ENCODE results near the gene CXCL10.
"Not testable (repeated sequence)": the region's sequence is repeated elsewhere in the genome, so short reads cannot be mapped to it uniquely, and the experiment has no call there.

The CXCL10 gene

DNA sequence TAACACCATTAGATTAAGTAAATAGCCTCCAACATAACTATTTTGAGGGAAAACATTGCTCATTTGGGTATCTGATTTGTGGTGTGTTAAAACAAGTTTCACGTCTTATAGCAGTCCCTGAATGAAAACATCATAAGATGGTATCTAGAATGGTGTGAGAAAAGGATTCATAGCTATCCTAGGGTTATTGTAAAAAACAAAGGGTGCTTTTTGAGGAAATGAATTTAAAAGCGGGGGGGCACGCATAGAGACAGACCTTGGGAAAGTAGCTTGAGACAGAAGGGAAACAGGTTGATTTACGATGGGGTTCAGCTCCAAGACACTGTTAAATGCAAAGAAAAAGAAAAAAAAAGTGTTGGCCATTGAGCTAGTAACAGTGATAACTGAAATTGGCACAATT lies 768 bp upstream of the CXCL10 start:
- DNase-seq = no peak

DNA sequence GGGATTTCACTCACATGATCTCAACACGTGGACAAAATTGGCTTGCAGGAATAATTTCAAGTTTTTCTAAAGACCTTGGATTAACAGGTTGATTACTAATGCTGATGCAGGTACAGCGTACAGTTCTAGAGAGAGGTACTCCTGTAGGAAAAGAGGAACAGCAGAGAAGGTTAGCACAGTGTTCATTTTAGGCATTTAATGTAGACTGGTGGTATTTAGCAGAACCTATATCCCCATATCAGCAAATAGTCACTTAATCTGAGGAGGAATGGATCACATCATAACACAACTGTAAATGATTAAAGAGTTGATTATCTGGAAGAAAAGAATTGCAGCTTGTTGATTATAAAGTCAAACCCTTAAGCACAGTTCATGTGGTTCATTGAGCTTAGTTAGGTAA lies 620 bp downstream of the CXCL10 start:
- DNase-seq = no peak

DNA sequence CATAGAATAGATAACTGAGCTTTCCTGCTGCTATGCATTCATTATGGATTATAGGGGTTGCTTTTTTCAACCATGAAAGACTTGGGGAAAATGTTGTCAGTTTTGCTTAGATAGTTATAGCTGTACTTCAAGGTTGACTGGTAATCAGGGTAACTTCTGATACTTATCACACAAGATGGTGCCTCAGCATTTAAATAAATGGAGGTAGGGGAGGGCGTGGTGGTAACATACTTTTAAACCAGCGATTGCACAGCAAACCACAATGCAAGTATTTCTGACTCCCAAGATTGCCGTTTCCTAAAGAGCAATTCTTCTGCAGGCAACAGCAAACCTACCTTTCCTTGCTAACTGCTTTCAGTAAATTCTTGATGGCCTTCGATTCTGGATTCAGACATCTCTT lies 1.3 kb downstream of the CXCL10 start:
- no peak for DNase-seq

DNA sequence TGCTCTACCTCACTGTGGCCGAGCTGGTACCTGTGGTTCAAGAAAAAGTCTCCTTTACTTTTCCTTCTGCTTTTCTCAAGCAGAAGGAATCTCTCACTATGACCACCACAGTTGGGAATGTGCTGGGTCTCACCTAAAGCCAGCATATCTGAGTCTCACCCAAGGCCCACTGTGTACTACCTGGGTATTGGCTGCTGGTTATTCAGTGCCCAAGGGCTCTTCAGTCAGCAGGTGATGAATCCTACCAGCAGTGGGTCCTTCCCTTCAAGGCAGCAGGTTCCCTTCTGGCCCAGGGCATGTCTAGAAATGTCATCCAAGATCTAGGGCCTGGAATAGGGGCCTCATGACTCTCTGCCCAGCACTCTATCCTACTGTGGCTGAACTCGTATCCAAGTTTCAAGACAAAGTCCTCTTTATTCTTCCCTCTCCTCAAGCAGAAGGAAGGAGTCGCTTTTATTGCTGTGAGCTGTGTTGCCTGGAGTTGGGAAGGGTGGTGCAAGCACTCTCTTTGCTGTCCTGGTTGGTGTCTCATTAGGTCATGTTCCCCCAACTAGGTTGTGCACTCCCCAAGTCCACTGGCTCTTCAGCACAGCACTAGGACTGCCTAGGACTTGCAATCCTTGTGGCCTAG lies 6.1 kb downstream of the CXCL10 start:
- no peak for DNase-seq

DNA sequence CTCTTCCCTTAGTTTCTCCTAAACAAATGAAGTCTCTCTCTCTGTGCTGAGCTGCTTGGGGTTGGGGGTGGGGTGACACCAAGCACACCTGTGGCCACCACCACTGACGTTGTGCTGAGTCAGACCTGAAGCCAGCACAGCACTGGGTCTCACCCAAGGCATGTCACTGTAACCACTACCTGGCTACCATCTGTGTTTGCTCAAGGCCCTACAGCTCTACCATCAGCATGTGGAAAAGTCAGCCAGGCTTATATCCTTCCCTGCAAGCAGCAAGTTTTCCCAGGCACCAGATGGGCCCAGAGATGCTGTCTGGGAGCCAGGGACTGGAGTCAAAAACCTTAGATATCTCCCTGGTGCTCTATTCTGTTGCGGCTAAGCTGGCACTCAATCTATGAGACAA lies 6.9 kb downstream of the CXCL10 start:
- no peak for DNase-seq

DNA sequence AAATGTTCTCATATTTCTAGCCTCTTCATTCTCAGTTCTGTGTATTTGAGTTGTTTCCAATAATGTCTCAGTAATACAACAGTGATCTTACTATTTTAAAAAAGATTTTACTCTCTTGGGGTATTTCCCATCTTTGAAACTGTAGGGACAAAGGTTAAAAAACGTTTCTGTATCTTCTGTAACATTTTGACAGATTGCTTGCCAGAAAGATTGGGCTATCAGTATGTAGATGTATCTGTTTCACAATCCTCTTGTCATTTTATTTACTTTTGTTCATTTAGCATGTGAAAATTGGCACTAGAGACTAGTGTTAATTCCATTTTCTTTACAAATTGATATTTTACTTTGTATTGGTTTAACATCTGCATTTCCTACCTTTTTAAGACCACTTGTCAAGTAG lies 9.8 kb downstream of the CXCL10 start:
- DNase-seq = no peak

DNA sequence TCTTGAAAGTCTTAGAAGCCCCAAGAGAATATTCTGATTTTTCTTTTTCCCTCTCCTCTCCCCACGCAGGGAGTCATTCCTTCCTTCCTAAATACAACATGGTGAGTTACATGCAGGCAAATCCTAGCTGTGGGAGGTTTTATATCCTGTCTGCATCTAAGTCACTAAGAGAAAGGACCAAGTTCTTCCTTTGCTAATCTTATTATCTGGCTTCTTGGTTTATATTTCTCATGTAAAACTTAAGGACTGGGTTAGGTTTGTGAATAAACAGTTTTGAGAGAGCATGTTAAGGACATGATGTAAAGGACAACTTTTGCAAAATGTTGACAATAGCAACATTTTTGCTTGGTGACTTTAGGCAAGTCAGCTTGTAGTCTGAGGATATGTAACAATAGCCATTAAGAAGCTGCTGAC lies 10.9 kb downstream of the CXCL10 start:
- DNase-seq = peak; percentile 13

DNA sequence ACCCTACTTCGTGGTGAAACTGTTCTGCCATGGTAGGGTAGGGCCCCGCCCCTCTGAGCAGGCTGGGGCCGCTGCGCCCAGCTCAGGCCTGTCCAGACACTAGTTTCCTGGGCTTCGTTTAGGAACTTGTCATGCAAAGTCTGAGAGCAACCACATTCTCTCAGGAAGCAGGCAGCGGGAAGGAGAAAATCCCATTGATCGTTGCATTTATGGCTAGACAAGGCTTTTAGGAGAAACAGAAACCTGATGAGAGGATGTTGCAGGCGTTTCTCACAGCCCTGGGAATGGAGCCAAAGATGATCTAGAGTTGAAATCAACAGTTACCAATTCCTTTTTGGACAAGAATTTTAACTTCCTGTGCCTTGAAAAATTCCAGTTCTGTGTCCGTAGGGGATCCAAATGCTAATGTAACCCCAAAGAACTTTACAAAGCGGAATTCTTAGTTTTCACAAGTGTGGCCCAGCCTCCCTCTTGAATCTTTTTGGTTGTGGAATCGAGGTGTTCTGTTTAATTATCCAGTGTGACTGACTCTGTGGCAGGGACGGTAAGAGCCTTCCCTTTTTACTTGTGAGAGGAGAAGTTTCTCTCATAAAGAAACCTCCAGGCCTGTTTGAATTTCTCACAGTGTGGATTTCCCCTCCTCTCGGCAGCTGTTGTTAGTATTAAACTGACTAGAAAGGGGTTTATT lies 11.5 kb downstream of the CXCL10 start:
- DNase-seq = peak; percentile 76

DNA sequence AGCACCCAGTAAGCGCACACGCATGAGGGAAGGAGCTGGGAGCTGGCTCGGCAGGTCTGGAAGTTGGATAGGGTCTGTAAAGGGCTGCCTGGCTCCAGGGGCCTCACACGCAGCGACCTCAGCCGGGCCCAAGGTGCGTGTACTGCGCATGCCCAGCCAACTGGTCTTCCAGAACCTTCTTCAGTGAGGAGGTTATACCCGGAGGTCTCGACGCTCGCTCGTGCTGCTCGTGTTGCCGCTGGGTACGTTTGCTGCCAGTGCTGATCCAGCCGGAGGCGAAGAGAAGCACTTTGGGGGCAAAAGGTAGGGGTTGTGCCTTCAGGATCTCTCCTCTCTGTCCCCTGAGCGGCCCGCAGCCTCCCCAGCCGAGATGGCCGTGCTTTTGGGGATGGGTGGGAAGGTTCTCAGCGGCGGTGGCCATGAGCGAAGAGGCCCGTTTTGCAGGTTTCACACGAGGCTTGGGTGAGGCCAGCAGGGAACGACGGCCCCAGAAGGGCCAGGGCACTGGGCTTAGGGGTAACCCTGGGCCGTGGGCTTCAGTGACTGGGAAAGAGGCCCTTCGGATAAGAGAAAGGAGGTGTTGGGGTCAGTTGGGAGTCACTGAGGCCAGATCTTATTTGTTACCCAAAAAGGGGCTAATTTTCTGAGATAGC lies 12.2 kb downstream of the CXCL10 start:
- DNase-seq = no peak

DNA sequence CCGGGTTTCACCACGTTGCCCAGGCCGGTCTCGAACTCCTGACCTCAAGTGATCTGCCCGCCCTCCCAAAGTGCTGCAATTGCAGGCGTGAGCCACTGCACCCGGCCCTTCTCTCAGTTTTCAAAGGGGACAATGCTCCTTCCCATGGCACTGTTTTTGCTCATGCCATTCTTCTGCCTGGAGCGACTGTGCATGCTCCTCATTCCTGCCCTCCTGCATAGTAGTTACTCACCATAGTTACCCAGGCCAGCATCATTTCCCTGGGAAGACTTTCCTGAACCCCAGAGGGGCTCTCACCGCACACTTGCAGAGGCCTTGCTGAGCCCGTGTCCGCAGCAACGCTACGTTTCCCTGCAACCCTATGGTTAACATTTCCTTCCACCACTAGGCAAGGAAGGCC lies 12.7 kb downstream of the CXCL10 start:
- no peak for DNase-seq

DNA sequence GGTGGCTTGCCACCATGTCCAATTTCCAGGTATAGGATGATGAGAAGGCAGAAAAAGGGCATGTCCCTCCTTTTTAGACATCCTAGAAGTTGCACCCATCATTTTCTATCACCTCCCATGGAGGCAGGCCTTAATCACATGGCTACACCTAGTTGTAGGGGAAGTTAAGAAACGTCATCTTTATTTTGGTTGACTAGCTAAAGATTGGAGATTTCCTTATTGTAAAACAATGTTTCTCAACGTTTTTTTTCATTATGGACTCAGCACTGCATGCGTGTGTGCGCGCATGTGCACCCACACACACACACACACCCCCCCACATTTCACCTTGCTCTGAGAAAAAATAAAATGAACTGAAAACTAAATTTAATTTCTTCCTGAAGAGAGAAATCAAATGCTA lies 14.0 kb downstream of the CXCL10 start:
- DNase-seq = no peak

DNA sequence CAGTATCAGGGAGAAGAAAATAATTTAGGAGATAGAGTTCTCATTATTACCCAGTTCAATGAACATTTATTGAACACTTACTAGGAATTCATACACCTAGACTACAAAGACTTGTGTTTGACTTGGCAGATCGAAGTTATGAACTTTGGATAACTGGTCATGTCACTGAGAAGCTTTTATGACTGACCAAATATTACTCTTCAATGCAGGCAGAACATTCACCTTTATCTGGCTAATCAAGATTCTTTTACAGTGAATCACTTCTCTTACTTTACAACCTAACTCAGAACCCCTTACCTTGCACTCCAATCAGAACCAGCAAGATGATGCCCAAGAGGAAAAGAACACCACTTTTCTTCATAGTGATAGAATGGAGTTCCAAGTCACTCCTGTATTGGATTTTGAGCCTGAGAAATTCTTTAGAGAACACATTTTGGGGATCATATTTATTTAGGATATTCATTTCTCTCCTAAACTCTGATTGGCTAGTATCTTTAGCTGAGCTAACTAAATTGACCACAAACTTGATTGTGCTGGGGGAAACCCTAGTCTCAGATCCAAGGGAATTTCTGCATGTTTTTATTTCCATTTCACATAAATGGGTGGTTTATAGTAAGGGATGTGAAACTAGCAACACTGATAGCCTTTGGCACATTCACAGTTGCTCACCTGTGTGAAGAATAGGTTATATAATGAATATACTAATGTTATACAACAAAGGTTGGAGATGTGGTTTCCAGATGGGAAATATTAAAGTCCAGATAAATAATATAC lies 16.0 kb downstream of the CXCL10 start, which contains the start of gene CXCL9:
Gene CXCL9, minus strand, starts transcription at position 421 of the 774 bp plus-strand sequence. Its CDS starts 60 bp downstream, at position 361.
- DNase-seq = no peak

DNA sequence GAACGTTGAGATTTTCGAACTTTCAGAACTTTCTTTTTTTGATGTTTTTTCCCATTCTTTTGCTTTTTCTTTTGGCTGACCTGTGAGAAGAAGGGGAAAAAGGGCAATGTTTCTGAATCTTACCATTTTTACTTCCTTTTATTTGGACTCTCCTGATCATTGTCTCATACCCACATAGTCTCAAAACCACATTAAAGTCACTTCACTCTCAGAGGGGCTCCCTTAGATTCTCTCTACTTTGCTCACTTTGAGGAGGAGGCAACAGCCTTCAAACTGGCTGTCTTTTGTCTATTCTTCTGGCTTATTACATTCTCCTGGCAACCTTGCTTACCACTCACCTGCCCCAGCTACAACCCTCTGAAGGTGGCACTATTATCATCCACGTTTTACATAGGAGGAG lies 19.7 kb downstream of the CXCL10 start:
- no peak for DNase-seq

DNA sequence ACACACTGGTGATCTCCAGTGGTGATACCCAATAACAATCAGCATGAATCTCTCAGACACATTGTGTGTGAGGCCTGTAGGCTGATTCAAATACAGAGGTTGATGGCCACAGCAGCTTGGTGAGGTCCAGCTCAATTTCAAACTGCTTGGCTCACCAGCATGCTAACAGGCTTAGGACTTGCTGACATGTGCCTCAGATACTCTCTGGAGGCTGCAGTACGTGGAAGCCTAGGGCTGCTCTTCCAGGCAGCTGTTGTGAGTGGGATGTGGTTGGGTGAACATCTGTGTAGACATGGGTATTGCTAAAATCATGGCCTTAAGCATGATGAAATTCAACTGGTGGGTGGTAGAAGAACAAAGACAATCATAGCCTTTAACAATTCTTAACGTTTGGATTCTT lies 20.3 kb downstream of the CXCL10 start:
- no peak for DNase-seq

DNA sequence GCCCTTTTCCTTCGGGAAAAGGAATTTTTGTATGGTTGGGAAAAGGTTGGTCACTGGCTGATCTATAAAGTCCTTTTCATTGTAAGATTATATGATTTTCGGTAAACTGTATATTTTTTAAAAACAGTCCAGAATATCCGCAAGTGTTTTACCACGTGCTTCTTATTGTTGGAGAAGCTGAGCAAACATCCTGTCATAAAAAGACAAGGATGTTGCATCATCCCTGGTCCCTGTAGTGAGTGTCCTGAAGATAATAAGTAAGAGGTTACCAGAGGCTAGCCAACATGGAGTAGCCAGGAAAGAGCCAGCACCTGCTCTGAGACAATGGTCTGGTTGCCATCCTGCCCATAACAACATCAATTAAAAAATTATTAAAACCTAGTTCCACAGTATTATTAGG lies 21.1 kb downstream of the CXCL10 start:
- peak; percentile 25 for DNase-seq

DNA sequence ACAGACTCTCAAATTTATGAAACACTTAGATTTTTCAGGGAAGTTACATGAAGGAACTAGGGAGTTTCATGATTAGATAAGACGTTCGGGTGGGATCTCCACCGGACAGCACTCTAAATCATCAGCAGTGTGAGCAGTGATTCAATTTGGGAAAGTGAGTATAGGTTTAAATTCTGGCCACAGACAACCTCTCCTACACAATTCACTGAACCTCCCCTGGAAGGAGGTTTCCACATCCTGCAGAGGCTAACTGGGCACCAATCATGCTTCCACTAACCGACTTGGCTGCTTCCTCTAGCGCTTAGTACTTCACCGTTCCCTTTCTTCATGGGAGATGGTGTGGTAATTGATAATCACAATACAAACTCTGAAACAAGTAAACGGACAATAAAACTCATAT lies 21.6 kb downstream of the CXCL10 start:
- DNase-seq = no peak

DNA sequence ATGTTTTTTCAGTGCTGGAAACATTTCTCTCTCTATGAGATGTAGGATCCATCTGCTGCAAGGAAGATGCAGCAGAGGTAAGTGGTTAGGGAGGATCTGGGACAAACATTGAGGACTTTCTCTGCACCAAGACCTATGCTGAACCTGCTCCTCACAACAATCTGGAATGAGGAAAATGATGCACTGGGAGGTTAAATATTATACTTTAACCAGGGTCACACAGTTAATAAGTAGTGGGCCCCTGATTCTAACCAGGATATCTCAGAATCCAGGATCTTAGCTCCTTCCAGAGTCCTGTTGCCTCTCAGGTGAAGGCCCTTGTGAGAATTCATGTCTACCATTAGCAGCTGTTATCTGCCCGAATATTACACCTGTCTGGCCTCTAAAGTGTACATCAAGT lies 23.0 kb downstream of the CXCL10 start:
- DNase-seq = no peak

DNA sequence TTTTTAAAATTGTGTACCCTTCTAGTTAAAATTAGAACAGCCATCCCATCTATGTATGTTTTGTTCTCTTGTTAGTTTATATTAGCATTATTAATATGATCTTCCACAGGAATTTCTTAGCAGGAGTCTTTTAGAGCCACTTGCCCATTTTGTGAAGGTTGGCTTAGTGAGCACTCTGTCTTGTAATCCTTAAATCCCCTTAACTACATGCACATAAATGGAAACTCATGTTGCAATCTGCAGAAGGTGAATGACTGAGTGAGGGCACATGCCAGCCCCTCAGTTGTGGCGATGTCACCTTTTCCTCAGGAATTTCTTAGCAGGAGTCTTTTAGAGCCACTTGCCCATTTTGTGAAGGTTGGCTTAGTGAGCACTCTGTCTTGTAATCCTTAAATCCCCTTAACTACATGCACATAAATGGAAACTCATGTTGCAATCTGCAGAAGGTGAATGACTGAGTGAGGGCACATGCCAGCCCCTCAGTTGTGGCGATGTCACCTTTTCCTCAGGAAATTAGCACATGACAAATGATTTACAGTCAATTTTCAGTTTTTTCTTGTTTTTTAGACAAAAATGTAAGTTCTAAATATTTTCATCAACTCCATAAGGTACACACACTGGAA lies 24.7 kb downstream of the CXCL10 start:
- not testable (repeated sequence) for DNase-seq

DNA sequence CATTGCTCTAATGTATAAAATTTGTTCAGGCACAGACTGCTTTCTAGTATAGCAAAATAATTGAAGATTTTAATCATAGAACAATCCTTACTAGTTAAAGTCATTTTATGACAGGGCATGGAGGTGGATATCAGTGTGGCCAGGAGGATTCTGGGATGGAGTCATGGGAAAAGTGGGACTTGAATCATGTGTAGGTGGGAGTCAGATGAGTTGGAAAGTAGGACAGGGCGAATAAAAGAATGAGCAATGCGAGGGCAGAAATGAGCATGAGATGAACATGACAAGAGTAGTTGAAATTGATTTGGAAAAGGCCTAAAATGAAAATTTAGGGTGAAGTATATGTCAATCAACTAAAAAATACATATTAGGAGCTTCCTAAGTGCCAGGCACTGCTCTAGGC lies 25.4 kb downstream of the CXCL10 start:
- no peak for DNase-seq

DNA sequence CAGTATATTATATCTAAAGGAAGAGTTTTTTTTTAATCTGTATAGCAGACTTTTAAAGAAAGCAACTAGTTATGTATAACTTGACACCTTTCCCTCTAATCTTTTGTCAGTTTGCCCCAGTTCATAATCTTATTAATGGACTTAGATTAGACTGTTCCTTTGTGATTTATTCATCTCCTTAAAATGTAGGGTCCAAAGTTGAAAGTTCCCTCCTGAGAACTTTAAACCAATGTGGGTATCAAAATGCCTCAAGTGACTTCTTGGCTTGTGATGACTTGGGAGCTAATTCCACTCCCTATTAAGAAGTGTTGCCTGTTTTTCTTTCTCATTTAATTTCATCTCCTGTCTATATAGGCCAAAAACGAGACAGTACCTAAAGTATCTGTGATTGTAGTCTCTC lies 26.2 kb downstream of the CXCL10 start:
- DNase-seq = no peak

DNA sequence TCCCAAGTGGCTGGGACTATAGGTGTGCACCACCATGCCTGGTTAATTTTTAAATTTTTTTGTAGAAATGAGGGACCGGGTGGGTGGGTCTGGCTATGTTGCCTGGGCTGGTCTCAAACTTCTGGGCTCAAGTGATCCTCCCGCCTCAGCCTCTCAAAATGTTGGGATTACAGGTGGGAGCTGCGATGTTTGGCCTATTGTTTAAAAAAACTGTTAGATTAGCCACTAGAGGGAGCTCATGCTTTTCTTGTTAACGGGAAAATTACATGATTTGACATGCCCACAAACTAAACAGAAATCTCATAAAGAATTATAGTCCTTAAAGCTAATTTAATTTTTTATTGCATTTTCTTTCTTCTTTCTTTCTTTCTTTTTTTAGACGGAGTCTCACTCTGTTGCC lies 27.6 kb downstream of the CXCL10 start:
- DNase-seq = peak; percentile 47

DNA sequence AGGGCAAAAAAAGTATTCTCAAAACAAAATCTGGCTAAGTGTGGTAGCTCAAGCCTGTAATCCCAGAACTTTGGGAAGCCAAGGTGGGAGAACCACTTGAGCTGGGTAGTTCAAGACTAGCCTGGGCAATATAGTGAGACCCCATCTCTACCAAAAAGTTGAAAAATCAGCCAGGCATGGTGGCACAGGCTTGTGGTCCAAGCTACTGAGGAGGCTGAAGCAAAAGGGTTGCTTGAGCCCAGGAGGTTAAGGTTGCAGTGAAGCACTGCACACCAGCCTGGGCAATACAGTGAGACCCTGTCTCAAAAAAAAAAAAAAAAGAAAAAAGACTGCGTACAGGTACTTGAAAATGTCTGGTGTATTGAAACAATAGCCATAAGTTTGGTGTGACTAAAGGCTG lies 30.8 kb downstream of the CXCL10 start:
- no peak for DNase-seq
